ENCODE measurements around the gene CCSER1. TPM values are rescaled to one million over a fixed set of nuclear protein-coding genes. Genes with fewer than 3 reads are reported as not detected.
"Not testable (repeated sequence)": the region's sequence is repeated elsewhere in the genome, so short reads cannot be mapped to it uniquely, and the experiment has no call there.

CCSER1 gene
- total and polyA plus RNA-seq, 4 donors, result 0.18 to 2.3 (median 1.2) TPM

GRCh38 chr4:91369116-91369515 is 1241.9 kb downstream of the CCSER1 start:
- Histone ChIP-seq H3K4me1 (ENCODE audit: control insufficient read depth in 4 of 4, insufficient read depth in 4 of 4, low read length in 3 of 4) (no peaks in the 10 kb centered on the region), H3K4me3 (ENCODE audit: low read depth in 1 of 3, low read length in 3 of 3) (no peak overlapping the region), H3K36me3 (ENCODE audit: control insufficient read depth in 4 of 4, insufficient read depth in 3 of 4, low read depth in 1 of 4, low read length in 3 of 4) (no peaks in the 10 kb centered on the region), H3K9me3 (ENCODE audit: control insufficient read depth in 4 of 4, low read length in 3 of 4) (no peaks in the 10 kb centered on the region), H3K9ac (ENCODE audit: low read depth in 1 of 2, low read length in 2 of 2) (no peak overlapping the region), H3K27ac (ENCODE audit: low read depth in 1 of 2, low read length in 2 of 2) (no peak overlapping the region), H3K27me3 (ENCODE audit: control insufficient read depth in 4 of 4, insufficient read depth in 4 of 4, low read length in 3 of 4) (peaks cover 0 to 2% (median 0%) of the 10 kb centered on the region in 4 donors)
- no peak for DNase-seq (ENCODE audit: low spot score)
- 82% methylated on average over 3 of the region's 3 CpGs for WGBS
- TF ChIP-seq JUND (IDR thresholded peaks at IDR 0.05) (no peak), YY1 (IDR thresholded peaks at IDR 0.05) (no peak), FOXA1 (IDR thresholded peaks at IDR 0.05) (no peak), ATF3 (IDR thresholded peaks at IDR 0.05) (no peak), HNF4A (conservative IDR thresholded peaks at IDR 0.05) (no peak), GABPA (IDR thresholded peaks at IDR 0.05 in 1 of 2, conservative IDR thresholded peaks at IDR 0.05 in 1 of 2) (no peak), ZBTB33 (IDR thresholded peaks at IDR 0.05) (no peak), FOXA2 (IDR thresholded peaks at IDR 0.05) (no peak), RXRA (IDR thresholded peaks at IDR 0.05) (no peak), TAF1 (conservative IDR thresholded peaks at IDR 0.05) (no peak), RAD21 (IDR thresholded peaks at IDR 0.05) (no peak), EGR1 (IDR thresholded peaks at IDR 0.05; ENCODE audit: low read depth in 2 of 2) (no peak), NR2F2 (IDR thresholded peaks at IDR 0.05) (no peak)

- WGBS, result 35% methylated on average over 4 of the region's 4 CpGs
Measured at GRCh38 chr4:91373546-91373945, 1246.4 kb downstream of the CCSER1 start.

GRCh38 chr4:91405431-91405830 is 1278.2 kb downstream of the CCSER1 start:
- H3K36me3 ChIP-seq (ENCODE audit: control insufficient read depth in 4 of 4, insufficient read depth in 3 of 4, low read depth in 1 of 4, low read length in 3 of 4); H3K9ac ChIP-seq (ENCODE audit: low read depth in 1 of 2, low read length in 2 of 2); DNase-seq (ENCODE audit: low spot score); H3K27ac ChIP-seq (ENCODE audit: low read depth in 1 of 2, low read length in 2 of 2); H3K4me1 ChIP-seq (ENCODE audit: control insufficient read depth in 4 of 4, insufficient read depth in 4 of 4, low read length in 3 of 4); H3K27me3 ChIP-seq (ENCODE audit: control insufficient read depth in 4 of 4, insufficient read depth in 4 of 4, low read length in 3 of 4); H3K9me3 ChIP-seq (ENCODE audit: control insufficient read depth in 4 of 4, low read length in 3 of 4); H3K4me3 ChIP-seq (ENCODE audit: low read depth in 1 of 3, low read length in 3 of 3): not testable (repeated sequence)
- 65% methylated on average over 7 of the region's 7 CpGs for WGBS

More at GRCh38 chr4:91373546-91373945, 1246.4 kb downstream of the CCSER1 start:
- no peaks in the 10 kb centered on the region for H3K36me3 ChIP-seq (ENCODE audit: control insufficient read depth in 4 of 4, insufficient read depth in 3 of 4, low read depth in 1 of 4, low read length in 3 of 4)
- H3K27me3 ChIP-seq (ENCODE audit: control insufficient read depth in 4 of 4, insufficient read depth in 4 of 4, low read length in 3 of 4), result no peaks in the 10 kb centered on the region
- no peak overlapping the region for H3K9ac ChIP-seq (ENCODE audit: low read depth in 1 of 2, low read length in 2 of 2)
- H3K4me1 ChIP-seq (ENCODE audit: control insufficient read depth in 4 of 4, insufficient read depth in 4 of 4, low read length in 3 of 4), result no peaks in the 10 kb centered on the region
- no peak overlapping the region for H3K4me3 ChIP-seq (ENCODE audit: low read depth in 1 of 3, low read length in 3 of 3)
- TF ChIP-seq TAF1 (conservative IDR thresholded peaks at IDR 0.05) (no peak), HNF4A (conservative IDR thresholded peaks at IDR 0.05) (no peak)
- no peak overlapping the region for H3K27ac ChIP-seq (ENCODE audit: low read depth in 1 of 2, low read length in 2 of 2)
- no peak for DNase-seq (ENCODE audit: low spot score)
- no peaks in the 10 kb centered on the region for H3K9me3 ChIP-seq (ENCODE audit: control insufficient read depth in 4 of 4, low read length in 3 of 4)

GRCh38 chr4:91422011-91422410 is 1294.8 kb downstream of the CCSER1 start:
- Histone ChIP-seq H3K9me3 (ENCODE audit: control insufficient read depth in 4 of 4, low read length in 3 of 4) (no peaks in the 10 kb centered on the region), H3K27me3 (ENCODE audit: control insufficient read depth in 4 of 4, insufficient read depth in 4 of 4, low read length in 3 of 4) (no peaks in the 10 kb centered on the region), H3K4me3 (ENCODE audit: low read depth in 1 of 3, low read length in 3 of 3) (no peak overlapping the region), H3K36me3 (ENCODE audit: control insufficient read depth in 4 of 4, insufficient read depth in 3 of 4, low read depth in 1 of 4, low read length in 3 of 4) (no peaks in the 10 kb centered on the region), H3K27ac (ENCODE audit: low read depth in 1 of 2, low read length in 2 of 2) (no peak overlapping the region), H3K4me1 (ENCODE audit: control insufficient read depth in 4 of 4, insufficient read depth in 4 of 4, low read length in 3 of 4) (no peaks in the 10 kb centered on the region), H3K9ac (ENCODE audit: low read depth in 1 of 2, low read length in 2 of 2) (no peak overlapping the region)
- TF ChIP-seq ATF3 (IDR thresholded peaks at IDR 0.05), result no peak
- TF ChIP-seq SP1 (IDR thresholded peaks at IDR 0.05), result no peak
- no peak for TF ChIP-seq TAF1 (conservative IDR thresholded peaks at IDR 0.05)
- no peak for TF ChIP-seq HNF4A (conservative IDR thresholded peaks at IDR 0.05)
- TF ChIP-seq REST (IDR thresholded peaks at IDR 0.05), result no peak
- no peak for TF ChIP-seq ZBTB33 (IDR thresholded peaks at IDR 0.05)
- TF ChIP-seq RXRA (IDR thresholded peaks at IDR 0.05), result no peak
- TF ChIP-seq EGR1 (IDR thresholded peaks at IDR 0.05; ENCODE audit: low read depth in 2 of 2), result no peak
- 89% methylated on average over 1 of the region's 1 CpG for WGBS
- no peak for DNase-seq (ENCODE audit: low spot score)

Measured in liver (tissue), 9 donors.